Fibroblast of skin of left quadriceps (primary cell): ENCODE results near the gene PPP1R1B.
A peak's percentile ranks its signal among the peaks of the same experiment; 100 is the strongest.

Source experiments
- DNase-seq, 2 experiments: peaks; one replicate each; pipeline ENCODE4 v3.0.0-alpha.2; 2013; ENCODE audit warnings: low read depth in 2 of 2

The PPP1R1B gene

GRCh38 chr17:39615434-39615833, 11.3 kb upstream of the PPP1R1B start:
- DNase-seq = no peak

GRCh38 chr17:39617100-39617445, 9.7 kb upstream of the PPP1R1B start:
- DNase-seq = no peak

- DNase-seq = no peak
These were observed 9.1 kb upstream of the PPP1R1B start for GRCh38 chr17:39617446-39618245.

GRCh38 chr17:39618246-39618913, 8.4 kb upstream of the PPP1R1B start:
- no peak for DNase-seq

- no peak for DNase-seq
These were observed 7.6 kb upstream of the PPP1R1B start for GRCh38 chr17:39618956-39619785.

GRCh38 chr17:39619786-39620101, 7.0 kb upstream of the PPP1R1B start:
- DNase-seq = no peak

- peak; percentile 52 to 56 for DNase-seq
These were observed 5.0 kb upstream of the PPP1R1B start for GRCh38 chr17:39621523-39622379.

GRCh38 chr17:39622380-39623006, 4.3 kb upstream of the PPP1R1B start:
- DNase-seq = no peak

GRCh38 chr17:39623356-39623950, 3.3 kb upstream of the PPP1R1B start:
- peak in 1 of 2 experiments; percentile 21 for DNase-seq

GRCh38 chr17:39624313-39624712, 2.4 kb upstream of the PPP1R1B start:
- no peak for DNase-seq

GRCh38 chr17:39625198-39625785, 1.5 kb upstream of the PPP1R1B start:
- DNase-seq = no peak

- no peak for DNase-seq
These were observed 427 bp downstream of the PPP1R1B start for GRCh38 chr17:39627047-39627711.

- DNase-seq = no peak
These were observed 1.2 kb downstream of the PPP1R1B start for GRCh38 chr17:39627712-39628516.

GRCh38 chr17:39628655-39629493, 2.1 kb downstream of the PPP1R1B start:
- DNase-seq = no peak

- DNase-seq = no peak
These were observed 2.7 kb downstream of the PPP1R1B start for GRCh38 chr17:39629494-39629880.

GRCh38 chr17:39629898-39630297, 3.1 kb downstream of the PPP1R1B start:
- no peak for DNase-seq

- no peak for DNase-seq
These were observed 4.7 kb downstream of the PPP1R1B start for GRCh38 chr17:39631403-39631802.
